ENCODE data around the gene AUTS2. TPM values are rescaled to one million over a fixed set of nuclear protein-coding genes. Genes with fewer than 3 reads are reported as not detected.

AUTS2 gene
- total and polyA plus RNA-seq, 2 of the 8 experiments (the other 6 are each of a cell fraction or from before 2014, with no cell fraction given): 25.9 to 101 TPM

- TF ChIP-seq CHD7 (IDR thresholded peaks at IDR 0.05; ENCODE audit: insufficient replicate concordance, low read length) (no peak), TAF7 (optimal IDR thresholded peaks at IDR 0.05; ENCODE audit: borderline replicate concordance, low read depth, low read length) (no peak), CTBP2 (IDR thresholded peaks at IDR 0.05; ENCODE audit: borderline replicate concordance, insufficient read depth, insufficient read length, low read length) (no peak), ATF2 (IDR thresholded peaks at IDR 0.05; ENCODE audit: low read length) (no peak), POLR2AphosphoS5 (IDR thresholded peaks at IDR 0.05; ENCODE audit: low read depth, low read length) (no peak), CHD2 (IDR thresholded peaks at IDR 0.05; ENCODE audit: low read length) (no peak), BACH1 (IDR thresholded peaks at IDR 0.05; ENCODE audit: low read length) (no peak), PHF8 (conservative IDR thresholded peaks at IDR 0.05; ENCODE audit: low read depth, low read length) (no peak), ZNF274 (IDR thresholded peaks at IDR 0.05; ENCODE audit: borderline replicate concordance, extremely low read depth, low read length) (no peak), SP4 (IDR thresholded peaks at IDR 0.05; ENCODE audit: low read length) (no peak)
Observed at GRCh38 chr7:70645279-70645678, 1047.0 kb downstream of the AUTS2 start (continued).
